ENCODE measurements around the gene PARPBP. TPM values are rescaled to one million over a fixed set of nuclear protein-coding genes. Genes with fewer than 3 reads are reported as not detected.

The PARPBP gene
- total RNA-seq, 1 experiment from 2014 or later, result 23.0 TPM

- TF ChIP-seq, protein P1, sequence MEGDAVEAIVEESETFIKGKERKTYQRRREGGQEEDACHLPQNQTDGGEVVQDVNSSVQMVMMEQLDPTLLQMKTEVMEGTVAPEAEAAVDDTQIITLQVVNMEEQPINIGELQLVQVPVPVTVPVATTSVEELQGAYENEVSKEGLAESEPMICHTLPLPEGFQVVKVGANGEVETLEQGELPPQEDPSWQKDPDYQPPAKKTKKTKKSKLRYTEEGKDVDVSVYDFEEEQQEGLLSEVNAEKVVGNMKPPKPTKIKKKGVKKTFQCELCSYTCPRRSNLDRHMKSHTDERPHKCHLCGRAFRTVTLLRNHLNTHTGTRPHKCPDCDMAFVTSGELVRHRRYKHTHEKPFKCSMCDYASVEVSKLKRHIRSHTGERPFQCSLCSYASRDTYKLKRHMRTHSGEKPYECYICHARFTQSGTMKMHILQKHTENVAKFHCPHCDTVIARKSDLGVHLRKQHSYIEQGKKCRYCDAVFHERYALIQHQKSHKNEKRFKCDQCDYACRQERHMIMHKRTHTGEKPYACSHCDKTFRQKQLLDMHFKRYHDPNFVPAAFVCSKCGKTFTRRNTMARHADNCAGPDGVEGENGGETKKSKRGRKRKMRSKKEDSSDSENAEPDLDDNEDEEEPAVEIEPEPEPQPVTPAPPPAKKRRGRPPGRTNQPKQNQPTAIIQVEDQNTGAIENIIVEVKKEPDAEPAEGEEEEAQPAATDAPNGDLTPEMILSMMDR (conservative IDR thresholded peaks at IDR 0.05; ENCODE audit: low read depth, low read length), result no peak
- BruUV-seq (replicated peaks), result no TSS peak
Measured at GRCh38 chr12:102114212-102114611, 5.8 kb upstream of the PARPBP start.

DNA sequence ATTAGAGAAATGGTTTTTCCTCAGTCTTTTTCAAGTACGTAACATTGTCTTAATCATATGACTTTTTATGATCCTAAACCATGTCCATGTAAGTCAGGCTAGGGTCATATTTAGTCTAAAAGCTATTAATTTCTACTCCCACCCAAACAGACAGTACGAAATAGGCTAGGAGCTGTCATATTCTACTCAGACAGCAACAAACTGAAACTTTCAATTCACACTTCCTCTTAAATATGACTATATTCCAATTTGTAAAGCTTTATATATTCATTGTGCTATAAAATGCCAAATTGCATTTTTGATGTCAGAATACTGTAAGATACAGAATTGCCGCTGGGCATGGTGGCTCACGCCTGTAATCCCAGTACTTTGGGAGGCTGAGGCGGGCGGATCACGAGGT, 3.6 kb upstream of the PARPBP start:
- intact Hi-C loops (cut with micrococcal nuclease), result no loop called here
- ChIA-PET POLR2A (ENCODE audit: unreplicated experiment) (no interaction called here), CTCF (interaction anchor here (0.5 to 0.9 kb wide), 2 partner anchors 89 to 356 kb away, joined by 3 to 9 read pairs; no protein-coding TSS in a partner anchor)
- ATAC-seq (no peak), DNase-seq (no peak)
- H4K20me1 ChIP-seq (ENCODE audit: low read length), result no peaks in the 10 kb centered on the region
- no peaks in the 10 kb centered on the region for H3K27me3 ChIP-seq (ENCODE audit: low read length)
- no peak overlapping the region for H2AFZ ChIP-seq (ENCODE audit: low read length)
- no peak overlapping the region for H3K4me2 ChIP-seq (ENCODE audit: low read length)
- H3K4me1 ChIP-seq (ENCODE audit: insufficient read depth, low read length), result peaks cover 16% of the 10 kb centered on the region
- peaks cover 39% of the 10 kb centered on the region for H3K36me3 ChIP-seq (ENCODE audit: low read depth, low read length)
- H3K9ac ChIP-seq (ENCODE audit: low read length), result no peak overlapping the region
- TF ChIP-seq EZH2phosphoT487 (IDR thresholded peaks at IDR 0.05; ENCODE audit: borderline replicate concordance, low read length) (no peak), EZH2 (IDR thresholded peaks at IDR 0.05; ENCODE audit: low read length, unreplicated experiment) (no peak)
- TF ChIP-seq, protein P1 (conservative IDR thresholded peaks at IDR 0.05; ENCODE audit: low read depth, low read length), result no peak
- BruUV-seq (replicated peaks), result no TSS peak
- no peaks in the 10 kb centered on the region for H3K9me3 ChIP-seq (ENCODE audit: low read length)
- no peaks in the 10 kb centered on the region for H3F3A ChIP-seq (ENCODE audit: low read length, unreplicated experiment)
- H3K79me2 ChIP-seq (ENCODE audit: low read length), result peaks cover 31% of the 10 kb centered on the region
- H3K27ac ChIP-seq (ENCODE audit: low read length), result no peak overlapping the region
- H3K9me2 ChIP-seq (replicated peaks; ENCODE audit: low read length), result no peaks in the 10 kb centered on the region
- H3K4me3 ChIP-seq (ENCODE audit: low read length), result no peak overlapping the region

More at GRCh38 chr12:102114212-102114611, 5.8 kb upstream of the PARPBP start:
- ATAC-seq, result no peak
- Histone ChIP-seq H3K27ac (ENCODE audit: low read length) (no peak overlapping the region), H2AFZ (ENCODE audit: low read length) (no peak overlapping the region), H3K4me3 (ENCODE audit: low read length) (no peak overlapping the region), H3K9me2 (replicated peaks; ENCODE audit: low read length) (no peaks in the 10 kb centered on the region), H4K20me1 (ENCODE audit: low read length) (no peaks in the 10 kb centered on the region), H3K36me3 (ENCODE audit: low read depth, low read length) (peaks cover 58% of the 10 kb centered on the region), H3F3A (ENCODE audit: low read length, unreplicated experiment) (no peaks in the 10 kb centered on the region), H3K4me2 (ENCODE audit: low read length) (no peak overlapping the region), H3K4me1 (ENCODE audit: insufficient read depth, low read length) (peaks cover 6% of the 10 kb centered on the region), H3K9ac (ENCODE audit: low read length) (no peak overlapping the region), H3K79me2 (ENCODE audit: low read length) (peaks cover 13% of the 10 kb centered on the region), H3K27me3 (ENCODE audit: low read length) (no peaks in the 10 kb centered on the region), H3K9me3 (ENCODE audit: low read length) (no peaks in the 10 kb centered on the region)
- no peak for DNase-seq
- CTCF ChIA-PET, result no interaction called here
- intact Hi-C loops (cut with micrococcal nuclease), result no loop called here
- POLR2A ChIA-PET (ENCODE audit: unreplicated experiment), result no interaction called here

DNA sequence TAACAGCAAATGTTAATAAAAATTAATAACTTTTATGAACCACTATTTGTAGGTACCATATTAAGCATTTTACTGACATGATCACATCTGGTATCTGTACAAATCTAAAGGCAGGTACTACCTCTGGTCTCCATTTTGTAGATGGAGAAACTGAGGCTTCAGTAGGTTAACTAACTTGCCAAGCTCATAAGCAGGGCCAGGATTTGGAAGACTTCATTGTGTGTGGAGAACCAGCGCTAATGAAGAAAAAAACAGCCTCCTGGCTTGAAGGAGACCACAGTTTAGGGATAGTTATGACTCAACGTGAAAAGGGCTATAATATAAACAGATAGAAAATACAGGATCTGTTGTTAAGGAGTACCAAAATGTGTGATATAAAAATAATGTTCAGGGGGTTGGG, 1.1 kb upstream of the PARPBP start:
- TF ChIP-seq EZH2phosphoT487 (IDR thresholded peaks at IDR 0.05; ENCODE audit: borderline replicate concordance, low read length), result no peak
- TF ChIP-seq, protein P1 (conservative IDR thresholded peaks at IDR 0.05; ENCODE audit: low read depth, low read length), result no peak
- TF ChIP-seq EZH2 (IDR thresholded peaks at IDR 0.05; ENCODE audit: low read length, unreplicated experiment), result no peak
- H3K9ac ChIP-seq (ENCODE audit: low read length), result peak overlapping the region; percentile 96; the same call in 1 of the 2 replicates
- peaks cover 56% of the 10 kb centered on the region for H3K79me2 ChIP-seq (ENCODE audit: low read length)
- intact Hi-C loops (cut with micrococcal nuclease), result no loop called here
- H3K4me2 ChIP-seq (ENCODE audit: low read length), result peak overlapping the region; percentile 94
- H3K9me3 ChIP-seq (ENCODE audit: low read length), result no peaks in the 10 kb centered on the region
- H3K27ac ChIP-seq (ENCODE audit: low read length), result no peak overlapping the region
- DNase-seq, result no peak
- H3F3A ChIP-seq (ENCODE audit: low read length, unreplicated experiment), result no peaks in the 10 kb centered on the region
- ATAC-seq, result no peak
- no peaks in the 10 kb centered on the region for H3K27me3 ChIP-seq (ENCODE audit: low read length)
- H4K20me1 ChIP-seq (ENCODE audit: low read length), result no peaks in the 10 kb centered on the region
- peaks cover 28% of the 10 kb centered on the region for H3K4me1 ChIP-seq (ENCODE audit: insufficient read depth, low read length)
- ChIA-PET POLR2A (ENCODE audit: unreplicated experiment) (no interaction called here), CTCF (no interaction called here)
- H3K36me3 ChIP-seq (ENCODE audit: low read depth, low read length), result peaks cover 29% of the 10 kb centered on the region
- H3K4me3 ChIP-seq (ENCODE audit: low read length), result peak overlapping the region; percentile 98
- no peaks in the 10 kb centered on the region for H3K9me2 ChIP-seq (replicated peaks; ENCODE audit: low read length)
- H2AFZ ChIP-seq (ENCODE audit: low read length), result no peak overlapping the region
- BruUV-seq (replicated peaks), result no TSS peak
